ENCODE measurements around the gene PFKM. TPM values are rescaled to one million over a fixed set of nuclear protein-coding genes. Genes with fewer than 3 reads are reported as not detected.

Gene PFKM
- total RNA-seq, 1 donor from 2014 or later: 80.3 TPM

DNA sequence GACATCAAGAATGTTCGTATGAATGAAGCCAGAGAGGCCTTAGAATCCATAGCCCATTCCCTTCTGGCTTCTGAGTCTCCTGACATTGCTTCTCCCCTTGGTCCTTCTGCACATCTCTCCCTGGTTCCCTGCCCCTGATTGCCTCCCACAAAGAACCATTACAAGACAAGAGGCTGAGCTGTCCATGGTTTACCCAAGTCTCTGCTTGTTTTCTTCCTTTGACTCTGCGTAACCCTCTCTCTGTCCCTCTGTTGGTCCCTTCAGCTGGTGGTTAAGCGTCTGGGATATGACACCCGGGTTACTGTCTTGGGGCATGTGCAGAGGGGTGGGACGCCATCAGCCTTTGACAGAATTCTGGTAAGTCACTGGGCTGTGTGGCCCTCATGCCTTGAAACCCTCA lies 15.9 kb downstream of the PFKM start:
- no peak for TF ChIP-seq EZH2 (IDR thresholded peaks at IDR 0.05; ENCODE audit: insufficient read depth, low read length)
- TF ChIP-seq, protein P1, sequence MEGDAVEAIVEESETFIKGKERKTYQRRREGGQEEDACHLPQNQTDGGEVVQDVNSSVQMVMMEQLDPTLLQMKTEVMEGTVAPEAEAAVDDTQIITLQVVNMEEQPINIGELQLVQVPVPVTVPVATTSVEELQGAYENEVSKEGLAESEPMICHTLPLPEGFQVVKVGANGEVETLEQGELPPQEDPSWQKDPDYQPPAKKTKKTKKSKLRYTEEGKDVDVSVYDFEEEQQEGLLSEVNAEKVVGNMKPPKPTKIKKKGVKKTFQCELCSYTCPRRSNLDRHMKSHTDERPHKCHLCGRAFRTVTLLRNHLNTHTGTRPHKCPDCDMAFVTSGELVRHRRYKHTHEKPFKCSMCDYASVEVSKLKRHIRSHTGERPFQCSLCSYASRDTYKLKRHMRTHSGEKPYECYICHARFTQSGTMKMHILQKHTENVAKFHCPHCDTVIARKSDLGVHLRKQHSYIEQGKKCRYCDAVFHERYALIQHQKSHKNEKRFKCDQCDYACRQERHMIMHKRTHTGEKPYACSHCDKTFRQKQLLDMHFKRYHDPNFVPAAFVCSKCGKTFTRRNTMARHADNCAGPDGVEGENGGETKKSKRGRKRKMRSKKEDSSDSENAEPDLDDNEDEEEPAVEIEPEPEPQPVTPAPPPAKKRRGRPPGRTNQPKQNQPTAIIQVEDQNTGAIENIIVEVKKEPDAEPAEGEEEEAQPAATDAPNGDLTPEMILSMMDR (IDR thresholded peaks at IDR 0.05; ENCODE audit: insufficient read depth, low read depth, low read length): no peak
- Histone ChIP-seq H3K9me3 (ENCODE audit: insufficient read depth, low read depth, low read length) (no peaks in the 10 kb centered on the region), H3K27ac (ENCODE audit: low read depth, low read length) (no peak overlapping the region), H3K79me2 (ENCODE audit: insufficient read depth, low read length) (no peaks in the 10 kb centered on the region), H3K36me3 (ENCODE audit: insufficient read depth, low read length) (peaks cover 63% of the 10 kb centered on the region), H3K4me3 (ENCODE audit: insufficient read depth, low read depth, low read length) (no peak overlapping the region), H3K4me2 (ENCODE audit: low read length) (no peak overlapping the region), H3K9ac (ENCODE audit: low read length) (no peak overlapping the region), H4K20me1 (ENCODE audit: insufficient read depth, low read length) (peaks cover under 1% of the 10 kb centered on the region), H2AFZ (ENCODE audit: low read depth, low read length) (no peak overlapping the region), H3K4me1 (ENCODE audit: insufficient read depth, low read length) (no peaks in the 10 kb centered on the region), H3K27me3 (ENCODE audit: insufficient read depth, low read length) (no peaks in the 10 kb centered on the region)
- Mint-ChIP-seq H3K27me3 (ENCODE audit: low read depth, unreplicated experiment) (no peaks in the 10 kb centered on the region), H3K9me3 (ENCODE audit: unreplicated experiment) (no peaks in the 10 kb centered on the region), H3K27ac (ENCODE audit: unreplicated experiment) (peak overlapping the region; percentile 34), H3K4me1 (ENCODE audit: low read depth, unreplicated experiment) (no peaks in the 10 kb centered on the region), H3K36me3 (ENCODE audit: low read depth, unreplicated experiment) (peaks cover 41% of the 10 kb centered on the region), H3K4me3 (ENCODE audit: unreplicated experiment) (no peak overlapping the region)
- FAIRE-seq (no peak), DNase-seq (ENCODE audit: low read depth) (no peak)

DNA sequence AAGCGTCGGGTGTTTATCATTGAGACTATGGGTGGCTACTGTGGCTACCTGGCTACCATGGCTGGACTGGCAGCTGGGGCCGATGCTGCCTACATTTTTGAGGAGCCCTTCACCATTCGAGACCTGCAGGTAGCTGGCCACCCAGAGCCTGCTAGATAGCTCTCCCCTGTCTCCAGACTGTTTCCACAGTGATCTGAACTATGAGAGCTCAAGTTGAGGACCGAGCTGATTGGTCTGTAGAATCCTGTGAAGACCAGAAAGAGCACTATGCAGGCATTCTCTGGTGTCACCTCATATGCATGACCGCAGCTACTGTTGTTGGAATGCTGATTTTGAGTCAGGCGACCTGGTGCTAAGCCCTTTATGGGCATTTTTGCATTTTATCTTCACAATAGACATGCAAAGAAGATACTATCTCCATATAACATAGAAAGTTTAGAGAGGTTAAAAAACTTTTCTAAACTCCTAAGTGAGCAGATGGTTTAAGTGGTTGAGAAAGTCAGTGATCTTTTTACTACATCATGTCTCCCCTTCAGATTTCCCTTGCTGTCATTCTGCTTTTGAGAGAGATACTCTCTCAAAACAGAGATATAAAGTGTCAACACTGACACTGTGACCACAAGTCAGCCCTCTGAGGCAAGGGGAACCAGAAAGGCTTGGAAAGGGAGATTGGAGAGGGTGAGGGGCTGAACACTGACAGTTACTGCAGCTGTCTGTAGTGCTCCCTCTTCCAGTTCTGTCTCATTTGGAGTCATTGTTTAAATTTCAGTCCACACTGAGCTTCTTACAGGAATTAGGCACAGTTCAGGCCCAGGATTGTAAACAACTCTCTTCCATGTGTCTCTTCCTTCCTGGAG lies 23.9 kb downstream of the PFKM start:
- Histone ChIP-seq H3K9ac (ENCODE audit: low read length) (no peak overlapping the region), H4K20me1 (ENCODE audit: insufficient read depth, low read length) (no peaks in the 10 kb centered on the region), H3K4me3 (ENCODE audit: insufficient read depth, low read depth, low read length) (no peak overlapping the region), H2AFZ (ENCODE audit: low read depth, low read length) (no peak overlapping the region), H3K36me3 (ENCODE audit: insufficient read depth, low read length) (peaks cover 50% of the 10 kb centered on the region), H3K9me3 (ENCODE audit: insufficient read depth, low read depth, low read length) (no peaks in the 10 kb centered on the region), H3K4me2 (ENCODE audit: low read length) (no peak overlapping the region), H3K27ac (ENCODE audit: low read depth, low read length) (no peak overlapping the region), H3K4me1 (ENCODE audit: insufficient read depth, low read length) (no peaks in the 10 kb centered on the region), H3K79me2 (ENCODE audit: insufficient read depth, low read length) (no peaks in the 10 kb centered on the region), H3K27me3 (ENCODE audit: insufficient read depth, low read length) (no peaks in the 10 kb centered on the region)
- Mint-ChIP-seq H3K4me1 (ENCODE audit: low read depth, unreplicated experiment) (no peaks in the 10 kb centered on the region), H3K4me3 (ENCODE audit: unreplicated experiment) (no peak overlapping the region), H3K27me3 (ENCODE audit: low read depth, unreplicated experiment) (no peaks in the 10 kb centered on the region), H3K27ac (ENCODE audit: unreplicated experiment) (no peak overlapping the region), H3K36me3 (ENCODE audit: low read depth, unreplicated experiment) (peaks cover 24% of the 10 kb centered on the region), H3K9me3 (ENCODE audit: unreplicated experiment) (no peaks in the 10 kb centered on the region)
- no peak for DNase-seq (ENCODE audit: low read depth)
- FAIRE-seq: no peak
- TF ChIP-seq, protein P1 (IDR thresholded peaks at IDR 0.05; ENCODE audit: insufficient read depth, low read depth, low read length): no peak
- no peak for TF ChIP-seq EZH2 (IDR thresholded peaks at IDR 0.05; ENCODE audit: insufficient read depth, low read length)

DNA sequence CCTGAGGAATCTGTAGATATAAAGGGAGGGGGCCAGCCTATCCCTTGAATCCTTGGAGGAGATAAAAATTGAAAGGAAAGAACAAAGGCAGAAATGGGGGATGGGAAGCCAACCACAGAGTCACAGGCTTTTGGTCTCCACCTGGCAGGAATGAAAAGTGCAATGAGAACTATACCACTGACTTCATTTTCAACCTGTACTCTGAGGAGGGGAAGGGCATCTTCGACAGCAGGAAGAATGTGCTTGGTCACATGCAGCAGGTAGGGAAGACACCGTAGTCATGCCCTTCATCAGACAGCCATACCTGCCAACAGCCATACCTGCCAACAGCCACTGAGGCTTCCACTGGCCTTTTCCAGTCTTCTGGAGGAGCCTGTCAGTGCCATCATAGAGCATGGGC lies 24.7 kb downstream of the PFKM start:
- no peak overlapping the region for H3K4me3 ChIP-seq (ENCODE audit: insufficient read depth, low read depth, low read length)
- no peak overlapping the region for H3K4me2 ChIP-seq (ENCODE audit: low read length)
- H3K9me3 Mint-ChIP-seq (ENCODE audit: unreplicated experiment): no peaks in the 10 kb centered on the region
- no peaks in the 10 kb centered on the region for H3K4me1 Mint-ChIP-seq (ENCODE audit: low read depth, unreplicated experiment)
- no peaks in the 10 kb centered on the region for H3K27me3 Mint-ChIP-seq (ENCODE audit: low read depth, unreplicated experiment)
- no peaks in the 10 kb centered on the region for H3K27me3 ChIP-seq (ENCODE audit: insufficient read depth, low read length)
- no peak overlapping the region for H3K27ac ChIP-seq (ENCODE audit: low read depth, low read length)
- FAIRE-seq (no peak), DNase-seq (ENCODE audit: low read depth) (no peak)
- no peaks in the 10 kb centered on the region for H4K20me1 ChIP-seq (ENCODE audit: insufficient read depth, low read length)
- H3K27ac Mint-ChIP-seq (ENCODE audit: unreplicated experiment): no peak overlapping the region
- no peaks in the 10 kb centered on the region for H3K4me1 ChIP-seq (ENCODE audit: insufficient read depth, low read length)
- no peak overlapping the region for H3K9ac ChIP-seq (ENCODE audit: low read length)
- peaks cover 24% of the 10 kb centered on the region for H3K36me3 Mint-ChIP-seq (ENCODE audit: low read depth, unreplicated experiment)
- H2AFZ ChIP-seq (ENCODE audit: low read depth, low read length): no peak overlapping the region
- no peaks in the 10 kb centered on the region for H3K9me3 ChIP-seq (ENCODE audit: insufficient read depth, low read depth, low read length)
- peaks cover 46% of the 10 kb centered on the region for H3K36me3 ChIP-seq (ENCODE audit: insufficient read depth, low read length)
- H3K79me2 ChIP-seq (ENCODE audit: insufficient read depth, low read length): no peaks in the 10 kb centered on the region
- no peak for TF ChIP-seq EZH2 (IDR thresholded peaks at IDR 0.05; ENCODE audit: insufficient read depth, low read length)
- TF ChIP-seq, protein P1 (IDR thresholded peaks at IDR 0.05; ENCODE audit: insufficient read depth, low read depth, low read length): no peak
- H3K4me3 Mint-ChIP-seq (ENCODE audit: unreplicated experiment): no peak overlapping the region

Measured in astrocyte (in vitro differentiated cells and primary cell).